ENCODE data around the gene MYBBP1A. TPM values are rescaled to one million over a fixed set of nuclear protein-coding genes. Genes with fewer than 3 reads are reported as not detected.
A peak's percentile ranks its signal among the peaks of the same experiment; 100 is the strongest.

Gene MYBBP1A
- total and polyA plus RNA-seq, 9 of the 15 experiments (the other 6 are each of a cell fraction or from before 2014, with no cell fraction given): 2.0 to 114 (median 47.2) TPM

- TF ChIP-seq CREB5 (CRISPR knock-in tag; IDR thresholded peaks at IDR 0.05) (no peak), ZNF277 (CRISPR knock-in tag; IDR thresholded peaks at IDR 0.05; ENCODE audit: borderline replicate concordance) (no peak), STAT5B (CRISPR knock-in tag; IDR thresholded peaks at IDR 0.05) (no peak), ZNF766 (CRISPR knock-in tag; conservative IDR thresholded peaks at IDR 0.05) (no peak; the same call in 1 of the 2 replicates), ETS2 (tag; IDR thresholded peaks at IDR 0.05; ENCODE audit: borderline replicate concordance, poor library complexity, severe bottlenecking) (no peak), NFIC (IDR thresholded peaks at IDR 0.05) (no peak), CBX3 (IDR thresholded peaks at IDR 0.05; ENCODE audit: borderline replicate concordance in 1 of 2, low read length in 2 of 2) (0 out of 3 replicates have a peak, but pooled peaks of 1 of the 2 experiments have one; percentile 14), CTCF (IDR thresholded peaks at IDR 0.05 in 2 of 3, conservative IDR thresholded peaks at IDR 0.05 in 1 of 3; ENCODE audit: insufficient read depth in 2 of 3, low read depth in 1 of 3, low read length in 3 of 3) (0 out of 6 replicates have a peak, but pooled peaks of 1 of the 3 experiments have one; percentile 6), MAX (CRISPR knock-in tag; IDR thresholded peaks at IDR 0.05) (peak; percentile 95), ZFP36 (IDR thresholded peaks at IDR 0.05; ENCODE audit: low read depth, low read length, partially characterized antibody) (no peak), NR1H2 (CRISPR knock-in tag; IDR thresholded peaks at IDR 0.05) (no peak), TAF7 (tag; IDR thresholded peaks at IDR 0.05) (0 out of 2 replicates have a peak, but pooled peaks have one; percentile 24), ZNF124 (CRISPR knock-in tag; IDR thresholded peaks at IDR 0.05) (no peak), MCM7 (IDR thresholded peaks at IDR 0.05) (no peak), GTF2F1 (IDR thresholded peaks at IDR 0.05; ENCODE audit: low read depth, low read length) (no peak), ZNF717 (CRISPR knock-in tag; IDR thresholded peaks at IDR 0.05) (no peak), ZNF449 (CRISPR knock-in tag; IDR thresholded peaks at IDR 0.05) (no peak), SRSF9 (IDR thresholded peaks at IDR 0.05; ENCODE audit: borderline replicate concordance, low read depth, low read length) (no peak), ATF3 (IDR thresholded peaks at IDR 0.05) (no peak), ATF3 (CRISPR knock-in tag; conservative IDR thresholded peaks at IDR 0.05) (no peak), ZNF3 (CRISPR knock-in tag; IDR thresholded peaks at IDR 0.05) (no peak)
These were observed at the start of gene MYBBP1A (continued) for GRCh38 chr17:4554997-4555799.

All from K562 (cell line).